Mesendoderm (in vitro differentiated cells): Measurements from ENCODE around the gene CDC42EP4.

Experiments used
- DNase-seq: peaks from one replicate; pipeline ENCODE4 v3.0.0; 2013
- H2AK5ac ChIP-seq: 2 replicates; pipeline ENCODE4 v1.6.1; 2013; ENCODE audit warnings: low read length, inconsistent platforms
- H2BK120ac ChIP-seq: 2 replicates; pipeline ENCODE4 v1.6.1; 2013; ENCODE audit warnings: low read depth, mild to moderate bottlenecking, low read length, moderate library complexity, mixed read lengths
- H2BK15ac ChIP-seq: replicated peaks from 2 replicates; pipeline ENCODE4 v1.6.1; 2013; ENCODE audit warnings: low read depth, mild to moderate bottlenecking, moderate library complexity
- H2BK5ac ChIP-seq: 2 replicates; pipeline ENCODE4 v1.6.1; 2013; ENCODE audit warnings: low read length, inconsistent platforms
- H3K18ac ChIP-seq: 2 replicates; pipeline ENCODE4 v1.6.1; 2013; ENCODE audit warnings: mild to moderate bottlenecking, low read length, mixed read lengths
- H3K23ac ChIP-seq: one replicate; pipeline ENCODE4 v1.6.1; 2013; ENCODE audit warnings: low read length
- H3K27ac ChIP-seq: 2 replicates; pipeline ENCODE4 v1.5.1; 2013; ENCODE audit warnings: low read depth, mild to moderate bottlenecking, inconsistent platforms, low read length, moderate library complexity
- H3K27me3 ChIP-seq: 2 replicates; pipeline ENCODE4 v1.6.1; 2013; ENCODE audit warnings: low read length, control low read depth, mild to moderate bottlenecking, inconsistent platforms; ENCODE audit not compliant: insufficient read depth, poor library complexity
- H3K36me3 ChIP-seq: 2 replicates; pipeline ENCODE4 v1.6.1; 2013; ENCODE audit warnings: low read length, inconsistent platforms; ENCODE audit not compliant: control insufficient read depth, insufficient read depth
- H3K4ac ChIP-seq: one replicate; pipeline ENCODE4 v1.6.1; 2013; ENCODE audit warnings: low read depth, mild to moderate bottlenecking, low read length, moderate library complexity
- H3K4me1 ChIP-seq: 2 replicates; pipeline ENCODE4 v1.6.1; 2013; ENCODE audit warnings: low read depth, low read length, inconsistent platforms; ENCODE audit not compliant: control insufficient read depth
- H3K4me2 ChIP-seq: 2 replicates; pipeline ENCODE4 v1.6.1; 2013; ENCODE audit warnings: low read length
- H3K4me3 ChIP-seq: 2 replicates; pipeline ENCODE4 v1.5.1; 2013; ENCODE audit warnings: mild to moderate bottlenecking, low read length
- H3K56ac ChIP-seq: one replicate; pipeline ENCODE4 v1.6.1; 2013; ENCODE audit warnings: low read length
- H3K79me1 ChIP-seq: 2 replicates; pipeline ENCODE4 v1.6.1; 2013; ENCODE audit warnings: low read length, inconsistent platforms
- H3K79me2 ChIP-seq: 2 replicates; pipeline ENCODE4 v1.6.1; 2013; ENCODE audit warnings: mild to moderate bottlenecking, low read length; ENCODE audit not compliant: control insufficient read depth, insufficient read depth
- H3K9ac ChIP-seq: 2 replicates; pipeline ENCODE4 v1.6.1; 2013; ENCODE audit warnings: low read length, inconsistent platforms
- H4K5ac ChIP-seq: one replicate; pipeline ENCODE4 v1.6.1; 2013; ENCODE audit warnings: low read length
- H4K8ac ChIP-seq: one replicate; pipeline ENCODE4 v1.6.1; 2013; ENCODE audit warnings: low read depth, mild to moderate bottlenecking, control low read depth, low read length, moderate library complexity
- WGBS: extraction: QIAGEN DNeasy Blood & Tissue Kit; methylation state at CpG from one replicate; pipeline ENCODE4 v1.1.7; 2013; ENCODE audit warnings: low lambda C conversion rate, missing lambda C conversion rate; ENCODE audit not compliant: insufficient coverage; ENCODE audit errors: extremely low coverage; 5-methylcytosine and 5-hydroxymethylcytosine counted together

Gene CDC42EP4

DNA sequence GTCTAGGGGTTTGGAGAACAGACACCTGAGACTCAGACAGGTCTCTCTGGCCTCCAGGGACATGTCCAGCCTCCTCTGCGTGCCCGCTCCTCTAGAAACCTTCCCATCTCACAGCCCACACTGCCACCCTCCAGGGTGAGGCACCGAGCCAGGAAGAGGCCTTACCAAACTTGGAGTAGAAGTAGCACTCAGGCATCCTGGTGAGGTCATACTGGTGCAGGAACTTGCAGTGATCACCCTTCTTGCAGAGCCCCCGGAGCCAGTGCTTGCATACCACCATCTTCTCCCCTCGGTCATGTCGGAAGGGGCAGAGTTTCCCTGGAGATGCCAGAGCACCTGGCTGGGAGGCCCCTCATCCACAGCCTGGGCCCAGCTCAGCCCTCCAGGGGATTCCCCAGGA, 54.3 kb downstream of the CDC42EP4 start:
- H2BK120ac ChIP-seq, result no peak overlapping the region
- no peak overlapping the region for H3K18ac ChIP-seq
- H3K23ac ChIP-seq, result no peak overlapping the region
- H3K4me3 ChIP-seq, result no peak overlapping the region
- no peak overlapping the region for H2BK15ac ChIP-seq
- no peak for DNase-seq
- no CpG with 5 or more reads among the region's 6 CpGs for WGBS
- H4K8ac ChIP-seq, result no peak overlapping the region
- no peak overlapping the region for H3K4ac ChIP-seq
- H3K27me3 ChIP-seq, result no peaks in the 10 kb centered on the region
- no peaks in the 10 kb centered on the region for H3K36me3 ChIP-seq
- no peak overlapping the region for H2AK5ac ChIP-seq
- H3K79me2 ChIP-seq, result no peaks in the 10 kb centered on the region
- no peak overlapping the region for H3K4me2 ChIP-seq
- H3K79me1 ChIP-seq, result no peaks in the 10 kb centered on the region
- peaks cover 6% of the 10 kb centered on the region for H3K4me1 ChIP-seq
- no peak overlapping the region for H3K27ac ChIP-seq
- H3K9ac ChIP-seq, result no peak overlapping the region
- no peak overlapping the region for H3K56ac ChIP-seq
- H2BK5ac ChIP-seq, result no peak overlapping the region
- no peak overlapping the region for H4K5ac ChIP-seq

- H4K5ac ChIP-seq, result no peak overlapping the region
- no peak overlapping the region for H3K4me3 ChIP-seq
- H3K9ac ChIP-seq, result no peak overlapping the region
- DNase-seq, result no peak
- WGBS, result no CpG with 5 or more reads among the region's 3 CpGs
- no peak overlapping the region for H3K56ac ChIP-seq
- no peaks in the 10 kb centered on the region for H3K36me3 ChIP-seq
- no peaks in the 10 kb centered on the region for H3K4me1 ChIP-seq
- peak overlapping the region; percentile 21 for H3K4ac ChIP-seq
- H3K27me3 ChIP-seq, result no peaks in the 10 kb centered on the region
- no peak overlapping the region for H2BK15ac ChIP-seq
- no peak overlapping the region for H3K4me2 ChIP-seq
- H3K79me1 ChIP-seq, result no peaks in the 10 kb centered on the region
- no peak overlapping the region for H3K18ac ChIP-seq
- H3K79me2 ChIP-seq, result no peaks in the 10 kb centered on the region
- no peak overlapping the region for H2BK5ac ChIP-seq
- no peak overlapping the region for H3K27ac ChIP-seq
- no peak overlapping the region for H2BK120ac ChIP-seq
- no peak overlapping the region for H4K8ac ChIP-seq
- H2AK5ac ChIP-seq, result no peak overlapping the region
- H3K23ac ChIP-seq, result no peak overlapping the region
These were observed 55.6 kb downstream of the CDC42EP4 start for GRCh38 chr17:73256220-73256619.

- Histone ChIP-seq H3K27ac (no peak overlapping the region), H3K4ac (no peak overlapping the region), H3K4me3 (no peak overlapping the region), H2BK120ac (no peak overlapping the region), H3K23ac (no peak overlapping the region), H4K8ac (no peak overlapping the region), H3K4me2 (no peak overlapping the region), H3K36me3 (no peaks in the 10 kb centered on the region), H3K27me3 (no peaks in the 10 kb centered on the region), H2BK5ac (no peak overlapping the region), H3K79me1 (no peaks in the 10 kb centered on the region), H2AK5ac (no peak overlapping the region), H3K56ac (no peak overlapping the region), H3K4me1 (no peaks in the 10 kb centered on the region), H3K9ac (no peak overlapping the region), H3K18ac (no peak overlapping the region), H3K79me2 (no peaks in the 10 kb centered on the region), H4K5ac (no peak overlapping the region), H2BK15ac (no peak overlapping the region)
- WGBS, result no CpG with 5 or more reads among the region's 8 CpGs
- peak; percentile 79 for DNase-seq
These were observed 56.1 kb downstream of the CDC42EP4 start for GRCh38 chr17:73255671-73256181.

GRCh38 chr17:73251871-73252270, 59.9 kb downstream of the CDC42EP4 start:
- Histone ChIP-seq H3K4me1 (no peaks in the 10 kb centered on the region), H3K56ac (no peak overlapping the region), H3K4me2 (no peak overlapping the region), H2BK120ac (no peak overlapping the region), H4K8ac (no peak overlapping the region), H3K23ac (no peak overlapping the region), H3K27ac (no peak overlapping the region), H2AK5ac (no peak overlapping the region), H3K4ac (no peak overlapping the region), H3K79me2 (no peaks in the 10 kb centered on the region), H3K36me3 (peaks cover 2% of the 10 kb centered on the region), H3K27me3 (no peaks in the 10 kb centered on the region), H3K18ac (no peak overlapping the region), H4K5ac (no peak overlapping the region), H3K79me1 (no peaks in the 10 kb centered on the region), H2BK15ac (no peak overlapping the region), H2BK5ac (no peak overlapping the region), H3K4me3 (no peak overlapping the region), H3K9ac (no peak overlapping the region)
- DNase-seq, result no peak
- WGBS, result no CpG with 5 or more reads among the region's 8 CpGs

- H4K8ac ChIP-seq, result no peak overlapping the region
- no peak overlapping the region for H3K18ac ChIP-seq
- no peak overlapping the region for H2AK5ac ChIP-seq
- no peak overlapping the region for H2BK120ac ChIP-seq
- no peak overlapping the region for H4K5ac ChIP-seq
- peaks cover 2% of the 10 kb centered on the region for H3K36me3 ChIP-seq
- no peak overlapping the region for H3K9ac ChIP-seq
- no CpG with 5 or more reads among the region's 10 CpGs for WGBS
- no peak overlapping the region for H3K4me2 ChIP-seq
- no peak overlapping the region for H3K27ac ChIP-seq
- no peak overlapping the region for H3K23ac ChIP-seq
- H3K4me1 ChIP-seq, result no peaks in the 10 kb centered on the region
- no peak for DNase-seq
- H2BK5ac ChIP-seq, result no peak overlapping the region
- no peaks in the 10 kb centered on the region for H3K79me2 ChIP-seq
- H3K56ac ChIP-seq, result no peak overlapping the region
- no peak overlapping the region for H3K4ac ChIP-seq
- no peaks in the 10 kb centered on the region for H3K27me3 ChIP-seq
- H3K79me1 ChIP-seq, result no peaks in the 10 kb centered on the region
- H3K4me3 ChIP-seq, result no peak overlapping the region
- no peak overlapping the region for H2BK15ac ChIP-seq
These were observed 60.8 kb downstream of the CDC42EP4 start for GRCh38 chr17:73250851-73251640.

DNA sequence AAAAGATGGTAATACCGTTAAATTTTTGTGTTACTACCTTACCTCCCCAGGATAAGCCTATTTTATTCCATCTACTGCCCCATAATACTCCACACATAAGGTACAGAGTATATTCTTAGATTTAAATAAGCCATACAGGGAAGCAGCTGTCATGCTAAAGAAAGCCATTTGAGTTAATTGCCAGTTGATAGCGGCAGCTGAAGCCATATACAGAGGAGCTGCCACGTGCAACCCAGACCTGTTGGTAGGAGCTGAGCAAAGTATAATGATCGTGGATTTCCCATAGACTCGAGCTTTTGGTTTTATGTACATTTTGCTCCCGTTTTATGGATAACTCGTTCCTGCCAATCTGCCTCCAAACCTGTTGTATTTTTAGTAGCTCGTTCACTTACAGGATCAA, 62.1 kb downstream of the CDC42EP4 start:
- Histone ChIP-seq H3K56ac (no peak overlapping the region), H2BK15ac (no peak overlapping the region), H3K4ac (no peak overlapping the region), H4K8ac (no peak overlapping the region), H3K9ac (no peak overlapping the region), H3K4me3 (no peak overlapping the region), H3K4me1 (no peaks in the 10 kb centered on the region), H4K5ac (no peak overlapping the region), H3K27me3 (no peaks in the 10 kb centered on the region), H3K36me3 (peaks cover 2% of the 10 kb centered on the region), H3K4me2 (no peak overlapping the region), H2BK120ac (no peak overlapping the region), H3K27ac (no peak overlapping the region), H2BK5ac (no peak overlapping the region), H3K18ac (no peak overlapping the region), H3K23ac (no peak overlapping the region), H3K79me2 (no peaks in the 10 kb centered on the region), H3K79me1 (no peaks in the 10 kb centered on the region), H2AK5ac (no peak overlapping the region)
- DNase-seq, result no peak
- no CpG with 5 or more reads among the region's 8 CpGs for WGBS
